Liver (tissue), 3 donors: ENCODE measurements around the gene ZNF827.

ENCODE experiments used
- ATF3 ChIP-seq: IDR thresholded peaks from 2 replicates; pipeline ENCODE4 v1.6.1; 2016; ENCODE audit warnings: antibody characterized with exemption
- CTCF ChIP-seq: fragments of 150-350 bp; IDR thresholded peaks from 2 replicates; pipeline ENCODE4 v1.5.1; 2017; ENCODE audit warnings: improper control_type of control experiment, low read depth, low read length; ENCODE audit not compliant: missing input control
- GABPA ChIP-seq, 2 donors: IDR thresholded peaks in 1 of 2; conservative IDR thresholded peaks in 1 of 2; 2 replicates each; pipeline ENCODE4 v1.6.1; 2016; ENCODE audit warnings: antibody characterized with exemption in 2 of 2, mild to moderate bottlenecking in 1 of 2, moderate library complexity in 1 of 2
- MAX ChIP-seq: IDR thresholded peaks from 2 replicates; pipeline ENCODE4 v1.6.1; 2016; ENCODE audit warnings: antibody characterized with exemption
- RAD21 ChIP-seq, 2 donors: IDR thresholded peaks; 2 replicates each; pipeline ENCODE4 v1.6.1; 2016; ENCODE audit warnings: antibody characterized with exemption in 2 of 2, mild to moderate bottlenecking in 2 of 2
- REST ChIP-seq: IDR thresholded peaks from 2 replicates; pipeline ENCODE4 v1.6.1; 2016; ENCODE audit warnings: antibody characterized with exemption, mild to moderate bottlenecking
- ZBTB33 ChIP-seq: IDR thresholded peaks from 2 replicates; pipeline ENCODE4 v1.6.1; 2016; ENCODE audit warnings: antibody characterized with exemption
- donor health status: healthy.
- donor health status: healthy.

- TF ChIP-seq CTCF (no peak), ATF3 (no peak), GABPA (IDR thresholded peaks at IDR 0.05 in 1 of 2, conservative IDR thresholded peaks at IDR 0.05 in 1 of 2) (no peak), REST (no peak), ZBTB33 (no peak), MAX (no peak), RAD21 (IDR thresholded peaks at IDR 0.05) (no peak)
Observed at GRCh38 chr4:145720656-145721055, 218.0 kb downstream of the ZNF827 start.
